D721Med (cell line): ENCODE measurements around the gene IRF2BP1.

ENCODE experiments used
- DNase-seq: peaks from one replicate; pipeline ENCODE4 v3.0.0; 2011; ENCODE audit warnings: low spot score; ENCODE audit not compliant: insufficient read length
- FAIRE-seq: peaks from 2 replicates; lab custom pipeline; 2011; peaks lifted over from hg19 to GRCh38; lab: Jason Lieb, UNC
- TF ChIP-seq, protein P1 (sequence below): IDR thresholded peaks from 2 replicates; pipeline ENCODE4 v1.5.1; 2012; ENCODE audit warnings: mild to moderate bottlenecking, control low read depth; ENCODE audit not compliant: insufficient read depth; ENCODE audit errors: missing control alignments

The IRF2BP1 gene

DNA sequence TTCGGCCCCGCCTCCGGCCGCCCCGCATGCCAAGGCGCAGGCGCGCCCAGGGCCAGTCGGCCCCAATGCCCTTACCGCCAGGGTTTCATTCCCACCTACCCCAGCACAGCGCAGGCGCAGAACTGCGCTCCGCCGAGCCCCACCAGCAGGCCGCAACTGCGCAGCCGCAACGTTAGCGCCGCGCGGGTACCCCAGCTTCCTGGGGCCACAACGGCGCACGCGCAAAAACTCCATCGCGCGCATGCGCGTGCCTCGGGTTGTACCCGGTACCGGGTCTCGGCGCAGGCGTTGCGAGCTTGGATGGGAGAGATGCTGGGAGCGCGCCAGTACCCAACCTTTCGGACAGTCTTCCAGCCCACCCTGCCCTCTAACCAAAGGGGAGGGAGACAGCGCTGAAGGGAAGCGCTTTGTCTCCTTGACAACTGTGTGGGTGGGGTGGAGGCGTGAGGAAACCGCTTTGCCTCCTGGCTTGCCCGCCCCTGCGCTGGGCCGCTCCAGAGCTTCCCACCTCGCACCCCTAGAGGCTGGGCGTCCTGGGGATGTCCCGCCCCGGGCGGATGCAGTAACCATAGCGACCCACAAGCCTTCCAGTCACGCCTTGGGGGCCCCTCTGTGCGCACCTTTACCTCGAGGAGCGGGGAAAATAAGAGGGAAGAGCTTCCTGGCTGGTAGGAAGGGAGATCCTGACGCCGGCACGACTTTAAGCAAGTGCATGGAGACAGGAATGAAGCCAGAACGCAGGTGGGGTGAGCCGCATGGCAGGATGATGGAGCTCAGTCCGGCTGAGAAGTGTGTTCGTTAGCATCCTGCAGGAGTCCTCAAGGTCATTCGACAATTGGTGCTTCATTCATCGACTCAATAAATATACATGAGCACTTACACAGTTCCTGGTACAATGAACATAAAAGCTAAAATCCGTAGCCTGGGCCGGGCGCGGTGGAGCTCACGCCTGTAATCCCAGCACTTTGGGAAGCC, 17.0 kb upstream of the IRF2BP1 start:
- TF ChIP-seq, protein P1, sequence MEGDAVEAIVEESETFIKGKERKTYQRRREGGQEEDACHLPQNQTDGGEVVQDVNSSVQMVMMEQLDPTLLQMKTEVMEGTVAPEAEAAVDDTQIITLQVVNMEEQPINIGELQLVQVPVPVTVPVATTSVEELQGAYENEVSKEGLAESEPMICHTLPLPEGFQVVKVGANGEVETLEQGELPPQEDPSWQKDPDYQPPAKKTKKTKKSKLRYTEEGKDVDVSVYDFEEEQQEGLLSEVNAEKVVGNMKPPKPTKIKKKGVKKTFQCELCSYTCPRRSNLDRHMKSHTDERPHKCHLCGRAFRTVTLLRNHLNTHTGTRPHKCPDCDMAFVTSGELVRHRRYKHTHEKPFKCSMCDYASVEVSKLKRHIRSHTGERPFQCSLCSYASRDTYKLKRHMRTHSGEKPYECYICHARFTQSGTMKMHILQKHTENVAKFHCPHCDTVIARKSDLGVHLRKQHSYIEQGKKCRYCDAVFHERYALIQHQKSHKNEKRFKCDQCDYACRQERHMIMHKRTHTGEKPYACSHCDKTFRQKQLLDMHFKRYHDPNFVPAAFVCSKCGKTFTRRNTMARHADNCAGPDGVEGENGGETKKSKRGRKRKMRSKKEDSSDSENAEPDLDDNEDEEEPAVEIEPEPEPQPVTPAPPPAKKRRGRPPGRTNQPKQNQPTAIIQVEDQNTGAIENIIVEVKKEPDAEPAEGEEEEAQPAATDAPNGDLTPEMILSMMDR = no peak
- no peak for FAIRE-seq

DNA sequence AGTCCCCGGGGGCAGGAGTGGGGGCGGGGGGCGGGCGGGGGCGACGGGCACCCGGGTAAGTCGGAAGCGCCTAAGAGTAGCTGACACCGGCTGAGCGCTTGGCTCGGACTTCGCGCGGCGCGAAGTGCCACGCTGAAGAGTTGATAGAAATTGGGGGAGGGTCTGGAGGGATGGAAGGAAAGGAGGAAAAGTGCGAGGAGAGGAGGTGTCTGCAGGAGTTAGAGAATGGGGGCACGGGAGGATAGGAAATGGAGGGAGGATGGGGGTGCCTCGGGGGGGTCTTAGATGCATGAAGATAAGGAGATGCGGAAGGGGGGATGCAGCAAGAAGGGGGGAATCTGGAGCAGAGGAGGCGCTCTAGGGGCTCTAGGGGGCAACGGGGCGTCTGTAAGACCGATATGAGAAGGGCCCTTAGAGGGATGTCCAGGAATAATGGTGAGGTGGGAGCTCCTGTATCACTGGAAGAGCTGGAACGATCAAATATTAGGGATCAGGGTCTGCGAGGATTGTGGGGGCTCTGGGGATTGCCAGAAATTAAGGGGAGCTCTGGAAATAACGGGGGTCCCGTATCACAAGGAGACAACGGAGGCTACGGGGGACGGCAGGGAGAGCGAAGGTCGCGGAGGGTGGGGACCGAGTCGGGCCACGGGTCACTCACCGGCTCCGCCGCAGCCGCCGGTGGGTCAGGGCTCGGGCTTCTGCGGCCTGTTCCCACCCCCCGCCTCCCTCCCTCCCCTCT, 16.1 kb upstream of the IRF2BP1 start, which contains the start of gene MYPOP:
Gene MYPOP, minus strand, starts transcription at position 702 of the 739 bp plus-strand sequence. CDS start 840 bp downstream, outside the sequence.
- no peak for DNase-seq
- TF ChIP-seq, protein P1 = no peak
- no peak for FAIRE-seq

More for the DNA sequence above, 17.0 kb upstream of the IRF2BP1 start:
- DNase-seq = peak; percentile 97

DNA sequence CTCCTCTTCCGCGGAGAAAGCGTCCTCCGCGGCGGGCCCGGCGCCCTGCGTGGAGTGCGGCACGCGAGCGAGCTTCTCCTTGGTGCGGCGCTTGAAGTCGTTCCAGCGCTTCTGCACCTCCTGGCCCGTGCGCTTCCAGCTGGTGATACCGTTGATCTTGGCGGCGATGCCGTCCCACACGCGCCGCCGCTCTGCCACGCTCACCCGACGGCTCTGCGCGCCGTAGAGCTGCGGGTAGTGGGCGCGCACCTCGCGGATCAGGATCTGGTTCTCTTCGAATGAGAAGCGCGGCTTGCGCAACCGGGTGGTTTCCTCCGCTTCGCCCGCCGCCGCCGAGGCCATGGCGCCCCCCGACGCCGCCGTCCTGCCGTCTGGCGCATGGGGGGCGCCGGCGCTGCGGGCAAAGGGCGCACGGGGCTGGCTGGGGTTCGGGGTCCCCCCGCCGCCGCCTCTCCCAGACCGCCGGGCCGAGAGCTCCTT, 15.5 kb upstream of the IRF2BP1 start:
- TF ChIP-seq, protein P1 = no peak
- FAIRE-seq = no peak
- DNase-seq = no peak

DNA sequence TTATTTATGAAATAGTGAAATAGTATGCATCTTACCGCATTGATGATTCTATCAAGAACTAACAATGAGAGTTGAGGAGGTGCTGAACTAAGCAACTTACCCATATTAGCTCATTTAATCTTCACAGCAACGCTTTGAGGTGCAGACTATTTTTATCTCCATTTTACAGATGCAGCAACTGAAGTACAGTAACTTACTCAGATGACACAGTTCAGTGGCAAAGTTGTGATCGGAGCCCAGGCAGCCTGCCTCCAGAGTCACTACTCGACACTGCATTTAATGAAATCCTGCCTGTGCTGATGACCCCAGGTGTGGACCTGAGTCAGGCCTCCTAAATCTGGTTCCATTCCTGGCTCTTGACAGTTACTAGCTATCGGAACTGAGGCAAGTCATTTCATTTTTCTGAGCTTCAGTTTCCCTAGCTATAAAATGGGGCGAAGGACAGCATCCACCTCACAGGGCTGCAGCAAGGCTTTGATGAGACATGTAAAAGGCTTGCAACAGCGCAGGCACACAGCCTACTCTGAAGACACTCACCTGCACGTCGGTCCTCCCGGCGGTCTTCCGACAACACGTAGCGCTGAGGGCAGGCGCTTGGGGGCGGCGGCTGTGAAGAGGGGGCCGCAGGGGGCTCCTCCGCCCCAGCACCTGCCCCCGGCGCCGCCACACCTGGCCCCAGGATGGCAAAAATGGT, 14.9 kb upstream of the IRF2BP1 start:
- no peak for FAIRE-seq

DNA sequence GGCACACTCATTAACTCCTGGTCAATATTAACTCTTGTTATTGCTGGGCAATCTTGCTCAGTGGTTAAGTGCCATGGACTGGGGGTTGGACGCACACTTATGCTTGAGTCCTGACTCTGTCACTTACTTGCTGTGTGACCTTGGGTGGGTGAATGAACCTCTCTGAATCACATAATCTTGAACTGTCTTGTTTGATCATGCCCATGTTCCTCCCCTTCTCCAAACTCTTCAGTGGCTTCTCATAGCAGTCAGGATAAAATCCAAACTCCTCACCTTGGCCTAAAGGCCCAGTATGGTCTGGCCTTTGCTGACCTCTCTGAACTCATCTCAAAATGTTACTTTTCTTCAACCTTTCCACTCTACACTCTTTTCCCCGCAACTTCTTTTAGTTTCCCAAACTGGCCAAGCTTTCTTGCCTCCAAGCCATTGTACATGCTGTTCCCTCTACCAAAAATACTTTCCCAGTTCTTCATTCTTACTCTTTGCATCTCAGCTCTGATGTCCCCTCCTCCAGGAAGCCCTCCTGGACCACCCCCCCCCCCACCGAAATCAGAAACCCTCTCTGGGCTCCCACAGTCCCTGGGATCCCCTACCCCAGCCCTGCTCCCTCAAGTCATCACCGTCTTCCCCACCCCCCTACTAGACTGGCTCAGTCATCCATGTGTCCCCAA, 14.1 kb upstream of the IRF2BP1 start:
- TF ChIP-seq, protein P1 = no peak
- FAIRE-seq (no peak), DNase-seq (no peak)

More for the DNA sequence above, 14.9 kb upstream of the IRF2BP1 start:
- TF ChIP-seq, protein P1 = no peak
- no peak for DNase-seq

DNA sequence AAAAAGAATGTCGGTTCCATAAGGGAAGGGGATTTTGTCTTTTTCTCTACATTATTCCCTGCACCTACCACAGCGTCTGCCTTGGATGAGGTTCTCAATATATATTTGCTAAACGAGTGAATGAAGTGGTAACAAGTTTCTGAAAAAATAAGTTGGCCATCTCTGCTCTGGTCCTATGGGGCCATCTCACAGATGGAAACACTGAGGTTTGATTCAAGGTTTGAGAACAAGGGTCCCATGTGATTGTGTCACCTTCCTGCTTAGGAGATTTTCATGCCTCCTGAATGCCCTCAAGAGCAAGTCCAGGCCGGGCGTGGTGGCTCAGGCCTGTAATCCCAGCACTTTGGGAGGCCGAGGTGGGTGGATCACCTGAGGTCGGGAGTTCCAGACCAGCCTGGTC, 13.3 kb upstream of the IRF2BP1 start:
- FAIRE-seq (no peak), DNase-seq (no peak)
- TF ChIP-seq, protein P1 = no peak
